GM10248 (cell line): ENCODE results near the gene MGAT5B.

Experiments
- CTCF ChIA-PET: fragments of 300-600 bp; sonication (Branson Sonifier 250); formaldehyde crosslinking; extraction: SDS; loops from one replicate; lab custom pipeline; 2021; ENCODE audit warnings: antibody characterized with exemption; lab: Yijun Ruan, JAX
- POLR2A ChIA-PET: fragments of 350-650 bp; sonication (Branson Sonifier 250); formaldehyde crosslinking; extraction: SDS; loops from one replicate; lab custom pipeline; 2020; ENCODE audit warnings: antibody characterized with exemption; lab: Yijun Ruan, JAX
- DNase-seq: peaks from one replicate; pipeline ENCODE4 v3.0.0; 2012; ENCODE audit errors: extremely low spot score
- TF ChIP-seq, protein P1 (sequence below): IDR thresholded peaks from 2 replicates; pipeline ENCODE4 v1.5.1; 2012; ENCODE audit warnings: mild to moderate bottlenecking, low read depth; ENCODE audit errors: extremely low read depth, missing control alignments, control extremely low read depth

Gene MGAT5B

DNA sequence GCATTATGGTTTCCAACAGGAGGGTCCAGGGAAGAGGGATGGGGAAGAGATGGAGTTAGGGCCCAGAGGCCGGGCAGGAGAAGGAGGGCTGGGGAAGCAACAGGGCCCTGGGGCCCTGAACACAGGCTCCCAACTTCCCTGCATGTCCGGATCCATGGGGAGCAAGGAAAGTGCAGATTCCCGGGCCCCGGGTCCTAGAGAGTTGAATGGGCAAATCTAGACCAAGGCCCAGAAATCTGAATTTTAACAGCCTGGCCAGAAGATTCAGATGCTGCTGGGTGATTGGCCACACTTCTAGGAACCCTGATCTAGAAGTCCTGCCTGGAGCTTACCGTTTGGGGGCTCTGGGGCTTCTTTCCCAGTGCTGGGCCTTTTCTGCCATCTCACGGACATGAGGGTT, 13.2 kb downstream of the MGAT5B start:
- TF ChIP-seq, protein P1, sequence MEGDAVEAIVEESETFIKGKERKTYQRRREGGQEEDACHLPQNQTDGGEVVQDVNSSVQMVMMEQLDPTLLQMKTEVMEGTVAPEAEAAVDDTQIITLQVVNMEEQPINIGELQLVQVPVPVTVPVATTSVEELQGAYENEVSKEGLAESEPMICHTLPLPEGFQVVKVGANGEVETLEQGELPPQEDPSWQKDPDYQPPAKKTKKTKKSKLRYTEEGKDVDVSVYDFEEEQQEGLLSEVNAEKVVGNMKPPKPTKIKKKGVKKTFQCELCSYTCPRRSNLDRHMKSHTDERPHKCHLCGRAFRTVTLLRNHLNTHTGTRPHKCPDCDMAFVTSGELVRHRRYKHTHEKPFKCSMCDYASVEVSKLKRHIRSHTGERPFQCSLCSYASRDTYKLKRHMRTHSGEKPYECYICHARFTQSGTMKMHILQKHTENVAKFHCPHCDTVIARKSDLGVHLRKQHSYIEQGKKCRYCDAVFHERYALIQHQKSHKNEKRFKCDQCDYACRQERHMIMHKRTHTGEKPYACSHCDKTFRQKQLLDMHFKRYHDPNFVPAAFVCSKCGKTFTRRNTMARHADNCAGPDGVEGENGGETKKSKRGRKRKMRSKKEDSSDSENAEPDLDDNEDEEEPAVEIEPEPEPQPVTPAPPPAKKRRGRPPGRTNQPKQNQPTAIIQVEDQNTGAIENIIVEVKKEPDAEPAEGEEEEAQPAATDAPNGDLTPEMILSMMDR: no peak
- DNase-seq: no peak
- CTCF ChIA-PET: interaction anchor here (5.9 kb wide), 1 partner anchor 12 kb away, joined by 34 read pairs; the partner anchor contains the start of gene MGAT5B
- POLR2A ChIA-PET: no interaction called here

DNA sequence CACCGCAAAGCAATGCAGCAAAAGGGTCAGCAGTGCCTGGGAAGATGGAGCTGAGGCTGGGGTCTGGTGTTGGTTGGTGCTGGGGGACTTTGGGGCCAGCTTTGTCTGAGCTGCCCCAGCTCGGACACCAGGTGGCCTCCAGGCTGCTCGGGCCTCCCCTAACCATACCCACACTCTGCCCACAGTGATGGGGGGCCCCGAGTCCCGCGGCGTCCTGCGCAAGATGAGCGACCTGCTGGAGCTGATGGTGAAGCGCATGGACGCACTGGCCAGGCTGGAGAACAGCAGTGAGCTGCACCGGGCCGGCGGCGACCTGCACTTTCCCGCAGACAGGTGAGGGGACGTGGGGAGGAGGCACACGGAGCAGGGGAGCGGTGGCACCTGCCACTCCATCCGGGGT, 13.8 kb downstream of the MGAT5B start:
- ChIA-PET CTCF (interaction anchor here (5.9 kb wide), 1 partner anchor 13 kb away, joined by 34 read pairs; the partner anchor contains the start of gene MGAT5B), POLR2A (no interaction called here)
- DNase-seq: no peak

DNA sequence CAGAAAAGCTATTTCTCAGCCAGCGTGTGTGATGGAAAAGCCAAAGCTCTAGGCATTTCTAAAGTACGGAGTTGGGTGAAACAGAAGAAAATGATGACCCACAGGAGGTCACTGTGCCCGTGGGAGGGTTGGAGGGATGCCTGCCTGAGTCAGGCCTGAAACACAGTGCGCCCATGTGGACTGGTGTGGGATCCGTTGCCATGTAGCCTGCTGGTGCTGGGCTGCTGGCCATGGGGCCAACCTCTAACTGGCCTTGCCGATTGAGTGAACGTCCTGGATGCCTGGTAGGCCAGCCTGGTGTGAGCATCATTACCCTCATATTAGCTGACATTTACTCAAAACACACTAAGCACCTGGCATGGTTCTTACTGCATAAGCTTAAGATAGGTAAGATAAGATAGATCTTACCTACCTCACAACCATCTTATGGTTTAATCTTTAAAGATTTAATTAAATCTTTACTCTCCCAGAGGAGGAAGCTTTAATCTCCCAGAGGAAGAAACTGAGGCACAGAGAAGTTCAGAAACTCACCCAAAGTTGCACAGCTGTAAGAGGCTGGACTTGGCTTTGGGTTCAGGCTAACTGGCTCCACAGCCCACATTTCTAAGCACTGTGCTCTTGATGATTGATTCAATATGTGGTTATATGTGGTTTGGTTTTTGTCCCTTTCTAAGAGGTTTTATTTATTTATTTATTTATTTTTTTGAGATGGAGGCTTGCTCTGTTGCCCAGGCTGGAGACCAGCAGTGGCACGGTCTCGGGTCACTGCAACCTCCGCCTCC, 15.7 kb downstream of the MGAT5B start:
- DNase-seq: no peak
- TF ChIP-seq, protein P1: no peak
- CTCF ChIA-PET: interaction anchor here (0.9 to 1.3 kb wide), 3 partner anchors 16 to 182 kb away, joined by 3 to 6 read pairs (median 5); partner anchors contain the start of gene MGAT5B
- POLR2A ChIA-PET: no interaction called here

More for the DNA sequence above, 13.8 kb downstream of the MGAT5B start:
- TF ChIP-seq, protein P1: no peak

DNA sequence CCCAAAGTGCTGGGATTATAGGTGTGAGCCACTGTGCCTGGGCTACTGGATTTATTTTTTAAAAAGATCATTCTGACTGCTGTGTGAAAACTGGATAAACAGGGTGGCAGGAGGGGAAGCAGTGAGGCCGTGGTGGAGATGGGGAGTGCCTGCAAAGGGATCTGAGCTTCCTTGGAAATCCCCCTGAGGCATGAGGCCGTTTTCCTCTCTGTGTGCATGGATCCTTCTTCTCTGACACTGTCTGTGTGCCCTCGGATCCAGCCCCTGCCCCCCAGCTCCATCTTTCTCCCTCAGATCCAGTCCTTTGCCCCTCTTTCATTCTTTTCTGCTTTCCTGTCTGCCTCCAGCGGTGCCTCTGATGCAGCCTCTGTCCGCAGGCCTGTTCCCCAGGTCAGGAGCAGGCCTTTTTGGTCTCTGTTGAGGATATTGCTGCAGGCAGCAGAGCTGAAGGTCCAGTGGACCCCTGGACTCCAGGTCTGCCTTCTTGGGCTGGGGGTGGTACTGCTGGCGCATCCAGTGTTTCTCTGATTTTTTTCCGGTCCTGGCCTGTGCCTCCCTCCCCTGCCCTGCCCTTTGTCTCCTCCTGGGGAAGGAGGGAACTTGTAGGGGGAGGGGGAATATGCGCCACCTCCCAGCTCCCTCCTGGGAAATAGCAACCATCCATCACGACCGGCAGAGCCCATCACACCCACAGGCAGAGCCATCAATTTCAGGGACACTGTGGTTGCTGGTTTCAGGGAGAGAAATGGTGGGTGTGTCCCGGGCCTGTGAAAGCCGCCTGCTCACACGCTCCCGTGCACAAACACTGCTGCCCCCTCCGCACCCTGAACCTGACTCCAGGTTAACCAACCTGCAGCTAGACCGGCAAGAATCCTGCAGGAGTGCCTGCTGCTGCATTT, 17.0 kb downstream of the MGAT5B start:
- no peak for DNase-seq
- TF ChIP-seq, protein P1: no peak
- POLR2A ChIA-PET: no interaction called here
- CTCF ChIA-PET: interaction anchor here (0.9 to 1.2 kb wide), 2 partner anchors 17 to 181 kb away, joined by 3 read pairs; partner anchors contain the start of gene MGAT5B

DNA sequence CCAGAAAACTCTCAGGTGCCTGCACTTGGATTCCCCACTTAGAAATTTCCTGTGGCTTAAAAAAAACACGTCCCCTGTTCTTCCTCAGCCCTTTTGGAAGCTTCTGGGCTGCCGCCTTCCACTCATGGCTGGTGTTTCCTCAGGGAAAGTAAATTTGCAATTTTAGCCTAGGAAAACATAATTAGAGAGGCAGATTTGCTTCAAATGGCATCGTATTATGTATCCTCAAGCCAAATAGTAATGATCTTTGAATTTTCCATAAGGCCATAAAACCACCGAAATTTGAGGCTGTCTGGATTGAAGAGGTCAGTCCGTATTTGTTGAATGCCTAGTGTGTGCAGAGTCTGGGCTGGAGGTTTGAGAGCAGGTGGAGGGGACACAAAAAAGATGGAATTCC, 17.7 kb downstream of the MGAT5B start:
- ChIA-PET POLR2A (no interaction called here), CTCF (no interaction called here)

DNA sequence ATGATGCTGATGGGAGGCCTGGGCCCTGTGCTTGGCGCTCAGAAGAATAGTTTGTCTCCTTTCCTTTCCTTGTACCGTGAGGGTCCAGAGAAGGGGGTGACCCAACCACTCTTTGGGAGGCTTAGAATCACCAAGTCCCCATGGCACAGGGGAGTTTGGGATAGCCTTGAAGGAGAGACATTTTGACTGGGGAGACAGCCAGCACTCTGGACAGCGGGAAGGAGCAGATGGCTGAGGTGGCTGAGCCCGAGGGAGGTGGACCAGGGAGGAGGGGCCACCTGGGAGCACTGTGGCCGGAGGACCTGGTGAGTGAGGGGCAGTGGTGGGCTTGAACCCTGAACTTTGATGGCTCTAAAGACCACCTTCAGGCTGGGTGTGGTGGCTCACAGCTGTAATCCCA, 18.2 kb downstream of the MGAT5B start:
- no peak for DNase-seq
- ChIA-PET CTCF (no interaction called here), POLR2A (no interaction called here)
- TF ChIP-seq, protein P1: no peak

More for the DNA sequence above, 17.7 kb downstream of the MGAT5B start:
- TF ChIP-seq, protein P1: no peak
- no peak for DNase-seq
